Keratinocyte (primary cell): ENCODE data around the gene CCDC102A. TPM values are rescaled to one million over a fixed set of nuclear protein-coding genes. Genes with fewer than 3 reads are reported as not detected.

Source experiments
- DNase-seq: peaks from one replicate; pipeline ENCODE4 v3.0.0-alpha.2; 2011; ENCODE audit warnings: low read depth, missing footprints, low spot score
- FAIRE-seq: peaks from 2 replicates; lab custom pipeline; 2011; peaks lifted over from hg19 to GRCh38; lab: Jason Lieb, UNC
- H2AFZ ChIP-seq: 2 replicates; pipeline ENCODE4 v1.6.0; 2012; ENCODE audit warnings: low read length, control low read depth, inconsistent platforms; ENCODE audit not compliant: control insufficient read depth
- H3K27ac ChIP-seq: 2 replicates; pipeline ENCODE4 v1.5.1; 2011; ENCODE audit warnings: low read length; ENCODE audit not compliant: control insufficient read depth, insufficient read depth
- H3K27me3 ChIP-seq: 3 replicates; pipeline ENCODE4 v1.6.0; 2011; ENCODE audit warnings: low read length; ENCODE audit not compliant: control insufficient read depth, insufficient read depth; ENCODE audit errors: extremely low read depth
- H3K36me3 ChIP-seq, 2 experiments: 2 replicates in 1 of 2; 3 replicates in 1 of 2; pipeline ENCODE4 v1.5.1; 2011; ENCODE audit warnings: low read length in 2 of 2, mild to moderate bottlenecking in 1 of 2; ENCODE audit not compliant: control insufficient read depth in 2 of 2, insufficient read depth in 2 of 2; ENCODE audit errors: extremely low read depth in 1 of 2
- H3K4me1 ChIP-seq: 3 replicates; pipeline ENCODE4 v1.5.1; 2011; ENCODE audit warnings: low read length; ENCODE audit not compliant: control insufficient read depth, insufficient read depth; ENCODE audit errors: extremely low read depth
- H3K4me2 ChIP-seq: 3 replicates; pipeline ENCODE4 v1.6.0; 2011; ENCODE audit warnings: low read depth, low read length; ENCODE audit not compliant: control insufficient read depth, insufficient read depth; ENCODE audit errors: extremely low read depth
- H3K4me3 ChIP-seq, 3 experiments: fragments of 200-600 bp in 1 of 3; sonication (generic) in 1 of 3; 2 replicates in 2 of 3; 3 replicates in 1 of 3; pipeline ENCODE4 v1.5.1; 2011 to 2016; ENCODE audit warnings: low read length in 3 of 3, mild to moderate bottlenecking in 3 of 3, control low read depth in 2 of 3, inconsistent platforms in 1 of 3, low read depth in 1 of 3, mixed read lengths in 1 of 3, mixed run types in 1 of 3, moderate library complexity in 1 of 3; ENCODE audit not compliant: control insufficient read depth in 2 of 3, insufficient read depth in 2 of 3; ENCODE audit errors: extremely low read depth in 1 of 3
- H3K79me2 ChIP-seq: 2 replicates; pipeline ENCODE4 v1.6.0; 2012; ENCODE audit warnings: low read length; ENCODE audit not compliant: control insufficient read depth, insufficient read depth
- H3K9ac ChIP-seq: 3 replicates; pipeline ENCODE4 v1.6.0; 2011; ENCODE audit warnings: low read length; ENCODE audit not compliant: control insufficient read depth, insufficient read depth; ENCODE audit errors: extremely low read depth
- H3K9me1 ChIP-seq: 3 replicates; pipeline ENCODE4 v1.6.0; 2011; ENCODE audit warnings: low read length; ENCODE audit not compliant: control insufficient read depth, insufficient read depth; ENCODE audit errors: extremely low read depth
- H3K9me3 ChIP-seq: 2 replicates; pipeline ENCODE4 v1.5.1; 2012; ENCODE audit warnings: low read depth, low read length; ENCODE audit not compliant: control insufficient read depth
- H4K20me1 ChIP-seq: 3 replicates; pipeline ENCODE4 v1.6.0; 2011; ENCODE audit warnings: low read length; ENCODE audit not compliant: control insufficient read depth, insufficient read depth; ENCODE audit errors: extremely low read depth
- CTCF ChIP-seq, 3 experiments: IDR thresholded peaks in 1 of 3; conservative IDR thresholded peaks in 1 of 3; optimal IDR thresholded peaks in 1 of 3; 2 replicates in 2 of 3; 3 replicates in 1 of 3; pipeline versions ENCODE3 to v1.5.1; 2011; ENCODE audit warnings: low read length in 3 of 3, mild to moderate bottlenecking in 3 of 3, moderate library complexity in 2 of 3, control low read depth in 1 of 3, inconsistent platforms in 1 of 3; ENCODE audit not compliant: insufficient read depth in 2 of 3; ENCODE audit errors: extremely low read depth in 1 of 3
- EZH2 ChIP-seq: IDR thresholded peaks from one replicate; pipeline ENCODE4 v1.6.1; 2012; ENCODE audit warnings: inconsistent platforms, mild to moderate bottlenecking, low read length, moderate library complexity
- dilution Hi-C: fragments of 300-500 bp; cut with MboI; formaldehyde crosslinking; loops from one replicate; pipeline ENCODE4 v1.7.0; 2020; ENCODE audit warnings: low sequenced_read_pairs; ENCODE audit not compliant: extremely low pct_ligation_motif_present
- polyA plus RNA-seq, 5 experiments: library from polyadenylated mRNA; depleted of rRNA in 3 of 5; stranded (reverse) in 3 of 5; stranded (forward) in 1 of 5; unstranded in 1 of 5; fragments of >200 nt; gene quantifications; 1 replicate in 1 of 5; 2 replicates in 3 of 5; 3 replicates in 1 of 5; pipeline versions ENCODE4 v1.2.1 to v1.2.3, GENCODE V29; 2011 to 2012; ENCODE audit warnings: missing spikeins in 2 of 5, low read depth in 1 of 5, low replicate concordance in 1 of 5

Gene CCDC102A
- polyA plus RNA-seq, 1 donor (not counting 4 experiments of a cell fraction or from before 2014, with no cell fraction given), result 2.2 TPM

GRCh38 chr16:57485091-57485915, 51.1 kb downstream of the CCDC102A start:
- no peaks in the 10 kb centered on the region for H3K36me3 ChIP-seq
- peak overlapping the region; percentile 58 to 91 (median 61) for H3K4me3 ChIP-seq
- H3K4me2 ChIP-seq, result peak overlapping the region; percentile 85
- H2AFZ ChIP-seq, result peak overlapping the region; percentile 8
- H3K4me1 ChIP-seq, result peaks cover 21% of the 10 kb centered on the region
- no peaks in the 10 kb centered on the region for H3K9me1 ChIP-seq
- DNase-seq (no peak), FAIRE-seq (no peak)
- no peaks in the 10 kb centered on the region for H3K27me3 ChIP-seq
- dilution Hi-C loops, result no loop called here
- TF ChIP-seq CTCF (optimal IDR thresholded peaks at IDR 0.05 in 1 of 3, IDR thresholded peaks at IDR 0.05 in 1 of 3, conservative IDR thresholded peaks at IDR 0.05 in 1 of 3; ENCODE audit: extremely low read depth in 1 of 3, insufficient read depth in 2 of 3, low read length in 3 of 3) (no peak), EZH2 (no peak)
- H3K9ac ChIP-seq, result peak overlapping the region; percentile 70
- no peaks in the 10 kb centered on the region for H4K20me1 ChIP-seq
- H3K9me3 ChIP-seq, result no peaks in the 10 kb centered on the region
- no peaks in the 10 kb centered on the region for H3K79me2 ChIP-seq
- peak overlapping the region; percentile 22 for H3K27ac ChIP-seq

GRCh38 chr16:57484515-57485005, 51.8 kb downstream of the CCDC102A start:
- Histone ChIP-seq H3K9ac (no peak overlapping the region), H3K4me2 (peak overlapping the region; percentile 45), H3K36me3 (peaks cover 0 to 2% of the 10 kb centered on the region in 2 experiments), H3K79me2 (no peaks in the 10 kb centered on the region), H3K4me3 (no peak overlapping the region), H2AFZ (no peak overlapping the region), H3K9me3 (no peaks in the 10 kb centered on the region), H3K4me1 (peaks cover 21% of the 10 kb centered on the region), H3K27ac (no peak overlapping the region), H4K20me1 (no peaks in the 10 kb centered on the region), H3K27me3 (no peaks in the 10 kb centered on the region), H3K9me1 (no peaks in the 10 kb centered on the region)
- dilution Hi-C loops, result no loop called here
- TF ChIP-seq CTCF (optimal IDR thresholded peaks at IDR 0.05 in 1 of 3, IDR thresholded peaks at IDR 0.05 in 1 of 3, conservative IDR thresholded peaks at IDR 0.05 in 1 of 3; ENCODE audit: extremely low read depth in 1 of 3, insufficient read depth in 2 of 3, low read length in 3 of 3), result no peak
- TF ChIP-seq EZH2, result no peak
- DNase-seq (no peak), FAIRE-seq (no peak)
